Endothelial cell of coronary artery (primary cell): ENCODE measurements around the gene MAPK1. TPM values are rescaled to one million over a fixed set of nuclear protein-coding genes. Genes with fewer than 3 reads are reported as not detected.

ENCODE experiments used
- total RNA-seq: library from RNA; depleted of rRNA; stranded (reverse); fragments of >200 nt; gene quantifications from 2 replicates; pipeline ENCODE4 v1.2.3, GENCODE V29; 2014

The MAPK1 gene
- total RNA-seq, result 38.6 and 43.7 TPM in 2 replicates

GRCh38 chr22:21867528-21868266 lies at the start of gene MAPK1:
MAPK1 (minus strand) TSS chr22:21867645; CDS start chr22:21867440, 205 bp downstream.

GRCh38 chr22:21735200-21736083 lies 132.0 kb downstream of the MAPK1 start, which contains the start of gene YPEL1:
YPEL1 (minus strand) TSS chr22:21735794; CDS start chr22:21710744, 25,050 bp downstream.

Other genes with a start within 250 kb of the MAPK1 start
- gene YDJC, start 237.6 kb downstream of the MAPK1 start, total RNA-seq, result 14.1 and 18.4 TPM in 2 replicates
- gene CCDC116, start 234.9 kb downstream of the MAPK1 start, total RNA-seq, result 0.09 and 0.28 TPM in 2 replicates
- 34.9 and 52.6 TPM in 2 replicates for gene SDF2L1, start 225.3 kb downstream of the MAPK1 start, total RNA-seq
- gene PPIL2, start 201.6 kb downstream of the MAPK1 start, total RNA-seq, result 17.5 and 18.8 TPM in 2 replicates
- 3.0 and 3.5 TPM in 2 replicates for gene YPEL1, start 131.9 kb downstream of the MAPK1 start, total RNA-seq
- 98.9 and 128 TPM in 2 replicates for gene PPM1F, start 85.2 kb upstream of the MAPK1 start, total RNA-seq
- 24.0 and 27.8 TPM in 2 replicates for gene TOP3B, start 115.1 kb upstream of the MAPK1 start, total RNA-seq